ENCODE data around the gene E2F6. TPM values are rescaled to one million over a fixed set of nuclear protein-coding genes. Genes with fewer than 3 reads are reported as not detected.

Gene E2F6
- total RNA-seq, 2 donors from 2014 or later: 6.6 TPM

DNA sequence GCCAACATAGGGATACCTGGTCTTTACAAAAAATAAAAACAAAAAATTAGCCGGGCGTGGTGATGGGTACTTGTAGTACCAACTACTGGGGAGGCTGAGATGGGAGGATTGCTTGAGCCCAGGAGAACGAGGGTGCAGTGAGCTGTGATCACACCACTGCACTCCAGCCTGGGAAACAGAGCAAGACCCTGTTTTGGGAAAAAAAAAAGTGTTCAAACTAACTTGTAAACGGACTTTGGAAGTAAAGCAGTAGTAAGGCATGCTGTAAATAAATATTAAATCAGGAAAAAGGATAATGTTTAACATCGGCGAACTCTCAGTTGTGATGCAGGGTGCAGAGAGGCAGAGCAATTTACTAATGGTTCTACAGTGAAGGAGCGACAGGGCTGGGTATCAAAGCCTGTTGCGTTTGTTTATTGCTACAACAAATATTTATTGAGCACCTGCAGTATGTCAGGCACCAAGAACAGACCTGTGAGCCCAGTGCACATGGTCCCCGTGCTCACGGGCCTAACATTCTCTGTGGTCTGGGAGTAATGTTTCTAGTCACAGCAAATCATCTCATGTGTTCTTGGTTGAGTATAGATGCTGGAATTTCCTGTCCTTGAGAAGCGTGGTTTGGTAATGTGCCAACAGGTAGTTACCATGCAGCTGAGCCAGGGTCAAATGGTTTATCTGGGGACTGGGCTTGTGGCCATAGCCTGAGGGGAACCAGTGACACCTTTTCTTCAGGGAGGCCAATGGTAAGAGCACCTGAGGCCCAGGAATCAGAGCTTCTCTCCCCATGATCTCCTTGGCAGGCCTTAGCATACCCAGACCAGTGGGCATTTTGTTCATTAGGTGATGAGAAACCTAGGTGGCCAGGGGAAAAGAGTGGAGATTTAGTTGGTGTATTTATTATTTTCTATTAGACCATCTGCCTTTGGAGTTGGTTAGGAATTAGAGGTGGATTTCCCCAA, 40.0 kb upstream of the E2F6 start:
- no peak overlapping the region for H3K27ac ChIP-seq
- intact Hi-C loops (cut with DNase I): no loop called here
- no peaks in the 10 kb centered on the region for H3K27me3 ChIP-seq
- H3K9ac ChIP-seq (ENCODE audit: low read depth in 2 of 2, low read length in 2 of 2): no peak overlapping the region
- DNase-seq: no peak
- no peaks in the 10 kb centered on the region for H3K4me1 ChIP-seq
- TF ChIP-seq, protein P1, sequence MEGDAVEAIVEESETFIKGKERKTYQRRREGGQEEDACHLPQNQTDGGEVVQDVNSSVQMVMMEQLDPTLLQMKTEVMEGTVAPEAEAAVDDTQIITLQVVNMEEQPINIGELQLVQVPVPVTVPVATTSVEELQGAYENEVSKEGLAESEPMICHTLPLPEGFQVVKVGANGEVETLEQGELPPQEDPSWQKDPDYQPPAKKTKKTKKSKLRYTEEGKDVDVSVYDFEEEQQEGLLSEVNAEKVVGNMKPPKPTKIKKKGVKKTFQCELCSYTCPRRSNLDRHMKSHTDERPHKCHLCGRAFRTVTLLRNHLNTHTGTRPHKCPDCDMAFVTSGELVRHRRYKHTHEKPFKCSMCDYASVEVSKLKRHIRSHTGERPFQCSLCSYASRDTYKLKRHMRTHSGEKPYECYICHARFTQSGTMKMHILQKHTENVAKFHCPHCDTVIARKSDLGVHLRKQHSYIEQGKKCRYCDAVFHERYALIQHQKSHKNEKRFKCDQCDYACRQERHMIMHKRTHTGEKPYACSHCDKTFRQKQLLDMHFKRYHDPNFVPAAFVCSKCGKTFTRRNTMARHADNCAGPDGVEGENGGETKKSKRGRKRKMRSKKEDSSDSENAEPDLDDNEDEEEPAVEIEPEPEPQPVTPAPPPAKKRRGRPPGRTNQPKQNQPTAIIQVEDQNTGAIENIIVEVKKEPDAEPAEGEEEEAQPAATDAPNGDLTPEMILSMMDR (IDR thresholded peaks at IDR 0.05): no peak
- no peak overlapping the region for H3K4me3 ChIP-seq
- H3K36me3 ChIP-seq: no peaks in the 10 kb centered on the region
- no peaks in the 10 kb centered on the region for H3K9me3 ChIP-seq

DNA sequence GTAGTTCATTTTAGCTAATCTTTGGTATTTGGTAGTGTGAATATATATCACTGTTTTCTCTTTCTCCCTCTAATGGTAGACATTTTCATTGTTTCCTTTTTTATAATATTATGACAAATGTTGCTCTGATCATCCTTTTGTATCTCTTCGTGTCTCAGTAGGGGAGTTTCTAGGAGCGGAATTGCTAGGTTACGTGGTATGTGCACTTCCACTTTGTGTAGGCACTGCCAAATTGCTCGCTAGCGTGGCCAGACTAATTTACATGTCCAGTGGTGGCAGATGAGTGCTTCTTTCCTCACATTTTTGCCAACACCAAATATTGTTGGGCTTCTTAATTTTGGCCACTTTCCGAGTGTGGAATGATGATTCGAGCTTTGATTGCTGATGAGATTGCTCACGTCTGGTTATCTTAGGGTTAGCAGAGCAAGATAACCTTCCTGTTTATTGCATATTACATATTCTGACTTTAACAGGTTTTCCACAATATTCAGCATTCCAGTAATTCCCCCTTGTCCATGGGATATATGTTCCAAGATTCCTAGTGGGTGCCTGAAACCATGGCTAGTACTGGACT, 37.5 kb upstream of the E2F6 start:
- intact Hi-C loops (cut with DNase I): no loop called here
- Histone ChIP-seq H3K9me3 (no peaks in the 10 kb centered on the region), H3K4me1 (no peaks in the 10 kb centered on the region), H3K9ac (ENCODE audit: low read depth in 2 of 2, low read length in 2 of 2) (no peak overlapping the region), H3K36me3 (no peaks in the 10 kb centered on the region), H3K4me3 (no peak overlapping the region), H3K27ac (no peak overlapping the region), H3K27me3 (no peaks in the 10 kb centered on the region)
- TF ChIP-seq, protein P1 (IDR thresholded peaks at IDR 0.05): no peak
- no peak for DNase-seq

- no peaks in the 10 kb centered on the region for H3K4me1 ChIP-seq
- no peaks in the 10 kb centered on the region for H3K36me3 ChIP-seq
- intact Hi-C loops (cut with DNase I): no loop called here
These were observed 36.9 kb upstream of the E2F6 start for GRCh38 chr2:11502740-11503292.

GRCh38 chr2:11500702-11501303, 34.8 kb upstream of the E2F6 start:
- H3K4me3 ChIP-seq: no peak overlapping the region
- no peaks in the 10 kb centered on the region for H3K36me3 ChIP-seq
- no peaks in the 10 kb centered on the region for H3K9me3 ChIP-seq
- no peaks in the 10 kb centered on the region for H3K27me3 ChIP-seq
- intact Hi-C loops (cut with DNase I): no loop called here
- no peaks in the 10 kb centered on the region for H3K4me1 ChIP-seq
- H3K9ac ChIP-seq (ENCODE audit: low read depth in 2 of 2, low read length in 2 of 2): no peak overlapping the region
- TF ChIP-seq, protein P1 (IDR thresholded peaks at IDR 0.05): no peak
- H3K27ac ChIP-seq: no peak overlapping the region
- no peak for DNase-seq

More at GRCh38 chr2:11502740-11503292, 36.9 kb upstream of the E2F6 start:
- no peak overlapping the region for H3K9ac ChIP-seq (ENCODE audit: low read depth in 2 of 2, low read length in 2 of 2)
- TF ChIP-seq, protein P1 (IDR thresholded peaks at IDR 0.05): no peak
- no peak overlapping the region for H3K27ac ChIP-seq
- H3K4me3 ChIP-seq: no peak overlapping the region
- H3K27me3 ChIP-seq: no peaks in the 10 kb centered on the region
- no peak for DNase-seq
- no peaks in the 10 kb centered on the region for H3K9me3 ChIP-seq

DNA sequence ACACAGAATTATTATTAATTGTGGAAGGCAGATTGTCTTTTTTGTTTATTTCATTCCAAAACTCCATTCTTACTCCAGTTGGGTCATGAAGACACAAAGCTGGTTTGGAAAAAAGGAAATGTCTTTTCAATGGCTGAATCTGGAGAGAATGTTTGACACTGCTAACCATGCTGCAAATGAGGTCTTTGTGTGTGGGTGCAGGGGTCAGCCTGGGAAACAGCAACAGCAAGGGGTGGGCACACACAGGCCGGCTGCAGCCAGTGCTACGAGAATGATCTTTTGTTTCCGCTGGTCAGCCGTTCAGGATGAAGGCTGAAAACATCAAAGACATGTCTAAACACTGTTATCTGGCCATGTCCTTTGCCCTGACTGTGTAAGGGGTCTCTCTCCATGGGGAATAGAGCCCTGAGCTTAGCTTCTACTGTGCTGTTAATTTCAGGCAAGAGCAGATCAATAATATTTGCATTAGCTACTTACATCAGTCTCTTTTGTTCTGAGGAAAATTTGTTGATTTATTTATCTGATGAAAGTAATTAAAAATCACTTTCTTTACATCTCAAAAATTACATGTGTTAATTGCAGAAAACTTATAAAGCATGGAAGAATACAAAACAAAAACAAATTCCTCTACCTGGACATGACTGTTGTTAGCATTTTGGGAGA, 33.3 kb upstream of the E2F6 start:
- Histone ChIP-seq H3K9ac (ENCODE audit: low read depth in 2 of 2, low read length in 2 of 2) (no peak overlapping the region), H3K9me3 (no peaks in the 10 kb centered on the region), H3K27ac (no peak overlapping the region), H3K4me1 (no peaks in the 10 kb centered on the region), H3K36me3 (no peaks in the 10 kb centered on the region), H3K4me3 (no peak overlapping the region), H3K27me3 (no peaks in the 10 kb centered on the region)
- intact Hi-C loops (cut with DNase I): no loop called here
- TF ChIP-seq, protein P1 (IDR thresholded peaks at IDR 0.05): no peak
- DNase-seq: no peak

Measured in colonic mucosa (tissue), 4 donors.